Mucosa of stomach (tissue), 1 donor: ENCODE results near the gene DLK1.

ENCODE experiments used
- H3K27me3 ChIP-seq: one replicate; pipeline ENCODE4 v1.7.0; 2013; ENCODE audit warnings: mild to moderate bottlenecking, low read length; ENCODE audit not compliant: control insufficient read depth, insufficient read depth
- H3K36me3 ChIP-seq: one replicate; pipeline ENCODE4 v1.7.0; 2013; ENCODE audit warnings: low read length; ENCODE audit not compliant: control insufficient read depth, insufficient read depth
- H3K4me1 ChIP-seq: one replicate; pipeline ENCODE4 v1.7.0; 2013; ENCODE audit warnings: mild to moderate bottlenecking, low read length; ENCODE audit not compliant: control insufficient read depth, insufficient read depth
- H3K4me3 ChIP-seq: one replicate; pipeline ENCODE4 v1.7.0; 2013; ENCODE audit warnings: low read length
- H3K9ac ChIP-seq: one replicate; pipeline ENCODE4 v1.7.0; 2013; ENCODE audit warnings: mild to moderate bottlenecking, low read length, moderate library complexity
- H3K9me3 ChIP-seq: one replicate; pipeline ENCODE4 v1.7.0; 2013; ENCODE audit warnings: mild to moderate bottlenecking, low read length, moderate library complexity; ENCODE audit not compliant: control insufficient read depth
- donor health status: Pancreatic carcinoma.

The DLK1 gene

GRCh38 chr14:100726550-100727085, at the start of gene DLK1:
Gene DLK1, plus strand, starts transcription at chr14:100726892. Its CDS starts 177 bp downstream, at chr14:100727069.
- H3K9me3 ChIP-seq: no peaks in the 10 kb centered on the region
- H3K9ac ChIP-seq: no peak within 1 kb of the TSS
- H3K4me3 ChIP-seq: no peak within 1 kb of the TSS
- no peaks in the 10 kb centered on the region for H3K36me3 ChIP-seq
- no peaks in the 10 kb centered on the region for H3K4me1 ChIP-seq
- peaks cover 71% of the 10 kb centered on the region for H3K27me3 ChIP-seq

GRCh38 chr14:100677152-100677551, 49.5 kb upstream of the DLK1 start:
- H3K36me3 ChIP-seq: no peaks in the 10 kb centered on the region
- H3K4me3 ChIP-seq: no peak overlapping the region
- H3K9ac ChIP-seq: no peak overlapping the region
- H3K27me3 ChIP-seq: peaks cover 7% of the 10 kb centered on the region
- H3K4me1 ChIP-seq: peaks cover 57% of the 10 kb centered on the region
- no peaks in the 10 kb centered on the region for H3K9me3 ChIP-seq

GRCh38 chr14:100677554-100678468, 48.9 kb upstream of the DLK1 start:
- Histone ChIP-seq H3K4me1 (peaks cover 51% of the 10 kb centered on the region), H3K36me3 (no peaks in the 10 kb centered on the region), H3K4me3 (no peak overlapping the region), H3K27me3 (peaks cover under 1% of the 10 kb centered on the region), H3K9me3 (no peaks in the 10 kb centered on the region), H3K9ac (no peak overlapping the region)

- H3K4me1 ChIP-seq: peaks cover 44% of the 10 kb centered on the region
- no peak overlapping the region for H3K9ac ChIP-seq
- no peaks in the 10 kb centered on the region for H3K27me3 ChIP-seq
- no peaks in the 10 kb centered on the region for H3K36me3 ChIP-seq
- no peak overlapping the region for H3K4me3 ChIP-seq
- H3K9me3 ChIP-seq: no peaks in the 10 kb centered on the region
Measured at GRCh38 chr14:100678469-100678828, 48.2 kb upstream of the DLK1 start.

- Histone ChIP-seq H3K9me3 (no peaks in the 10 kb centered on the region), H3K27me3 (no peaks in the 10 kb centered on the region), H3K36me3 (no peaks in the 10 kb centered on the region), H3K4me1 (peaks cover 40% of the 10 kb centered on the region), H3K4me3 (no peak overlapping the region), H3K9ac (no peak overlapping the region)
Measured at GRCh38 chr14:100679153-100679552, 47.5 kb upstream of the DLK1 start.

- no peak overlapping the region for H3K9ac ChIP-seq
- H3K9me3 ChIP-seq: no peaks in the 10 kb centered on the region
- H3K4me1 ChIP-seq: peaks cover 40% of the 10 kb centered on the region
- H3K4me3 ChIP-seq: no peak overlapping the region
- H3K27me3 ChIP-seq: no peaks in the 10 kb centered on the region
- H3K36me3 ChIP-seq: no peaks in the 10 kb centered on the region
Measured at GRCh38 chr14:100679707-100680438, 46.8 kb upstream of the DLK1 start.

- Histone ChIP-seq H3K4me1 (peaks cover 40% of the 10 kb centered on the region), H3K9me3 (no peaks in the 10 kb centered on the region), H3K9ac (no peak overlapping the region), H3K27me3 (no peaks in the 10 kb centered on the region), H3K36me3 (no peaks in the 10 kb centered on the region), H3K4me3 (no peak overlapping the region)
Measured at GRCh38 chr14:100680439-100681051, 46.1 kb upstream of the DLK1 start.

- Histone ChIP-seq H3K4me1 (peaks cover 34% of the 10 kb centered on the region), H3K4me3 (no peak overlapping the region), H3K9ac (no peak overlapping the region), H3K9me3 (no peaks in the 10 kb centered on the region), H3K36me3 (no peaks in the 10 kb centered on the region), H3K27me3 (no peaks in the 10 kb centered on the region)
Measured at GRCh38 chr14:100681111-100681510, 45.6 kb upstream of the DLK1 start.

GRCh38 chr14:100682749-100683148, 43.9 kb upstream of the DLK1 start:
- no peak overlapping the region for H3K9ac ChIP-seq
- H3K9me3 ChIP-seq: no peaks in the 10 kb centered on the region
- H3K4me1 ChIP-seq: peaks cover 18% of the 10 kb centered on the region
- H3K4me3 ChIP-seq: no peak overlapping the region
- H3K27me3 ChIP-seq: no peaks in the 10 kb centered on the region
- no peaks in the 10 kb centered on the region for H3K36me3 ChIP-seq

GRCh38 chr14:100683578-100683977, 43.1 kb upstream of the DLK1 start:
- H3K4me3 ChIP-seq: no peak overlapping the region
- no peaks in the 10 kb centered on the region for H3K9me3 ChIP-seq
- H3K27me3 ChIP-seq: no peaks in the 10 kb centered on the region
- H3K9ac ChIP-seq: no peak overlapping the region
- H3K36me3 ChIP-seq: no peaks in the 10 kb centered on the region
- peaks cover 10% of the 10 kb centered on the region for H3K4me1 ChIP-seq

- H3K4me1 ChIP-seq: peaks cover 6% of the 10 kb centered on the region
- H3K9ac ChIP-seq: no peak overlapping the region
- H3K9me3 ChIP-seq: no peaks in the 10 kb centered on the region
- no peaks in the 10 kb centered on the region for H3K36me3 ChIP-seq
- no peak overlapping the region for H3K4me3 ChIP-seq
- no peaks in the 10 kb centered on the region for H3K27me3 ChIP-seq
Measured at GRCh38 chr14:100684154-100684553, 42.5 kb upstream of the DLK1 start.

GRCh38 chr14:100684961-100685360, 41.7 kb upstream of the DLK1 start:
- Histone ChIP-seq H3K4me3 (no peak overlapping the region), H3K36me3 (no peaks in the 10 kb centered on the region), H3K9ac (no peak overlapping the region), H3K4me1 (peaks cover 4% of the 10 kb centered on the region), H3K9me3 (no peaks in the 10 kb centered on the region), H3K27me3 (no peaks in the 10 kb centered on the region)
